AG04449 (cell line): ENCODE results near the gene KDELR1.
A peak's percentile ranks its signal among the peaks of the same experiment; 100 is the strongest.

Experiments used
- CTCF ChIA-PET: fragments of 350-600 bp; formaldehyde crosslinking; extraction: SDS; loops from one replicate; lab custom pipeline; 2021; ENCODE audit warnings: antibody characterized with exemption; lab: Yijun Ruan, JAX
- POLR2A ChIA-PET: fragments of 400-600, 350-600 bp; formaldehyde crosslinking; extraction: SDS; loops from one replicate; lab custom pipeline; 2020; ENCODE audit warnings: antibody characterized with exemption, inconsistent platforms; lab: Yijun Ruan, JAX
- DNase-seq: peaks from one replicate; pipeline ENCODE4 v3.0.0-alpha.2; 2010; ENCODE audit warnings: low read depth, low spot score
- H3K4me3 ChIP-seq: 2 replicates; pipeline ENCODE4 v1.5.1; 2011; ENCODE audit warnings: low read depth, mild to moderate bottlenecking, control low read depth, low read length
- CTCF ChIP-seq: IDR thresholded peaks from one replicate; pipeline ENCODE4 v1.5.1; 2011; ENCODE audit warnings: mild to moderate bottlenecking, moderate library complexity, low read length, control low read depth, inconsistent platforms; ENCODE audit not compliant: insufficient read depth; ENCODE audit errors: missing control alignments

The KDELR1 gene

GRCh38 chr19:48371367-48371766, 20.0 kb downstream of the KDELR1 start:
- no peak for TF ChIP-seq CTCF
- CTCF ChIA-PET, result interaction anchor here (0.7 to 1.8 kb wide), 5 partner anchors 10 to 119 kb away, joined by 3 to 10 read pairs (median 4); partner anchors contain the start of gene KDELR1
- POLR2A ChIA-PET, result no interaction called here
- no peak for DNase-seq
- no peak overlapping the region for H3K4me3 ChIP-seq

GRCh38 chr19:48370955-48371354, 20.4 kb downstream of the KDELR1 start:
- H3K4me3 ChIP-seq, result no peak overlapping the region
- ChIA-PET POLR2A (no interaction called here), CTCF (interaction anchor here (0.9 to 1.8 kb wide), 4 partner anchors 10 to 53 kb away, joined by 3 to 10 read pairs (median 4); partner anchors contain the start of gene KDELR1)
- no peak for DNase-seq
- TF ChIP-seq CTCF, result no peak

- CTCF ChIA-PET, result interaction anchor here (0.9 to 1.6 kb wide), 2 partner anchors 22 kb away, joined by 3 to 6 read pairs; partner anchors contain the start of gene KDELR1
- TF ChIP-seq CTCF, result no peak
- POLR2A ChIA-PET, result no interaction called here
- DNase-seq, result no peak
- H3K4me3 ChIP-seq, result no peak overlapping the region
Measured at GRCh38 chr19:48368936-48369335, 22.4 kb downstream of the KDELR1 start.

- DNase-seq, result no peak
- TF ChIP-seq CTCF, result no peak
- no peak overlapping the region for H3K4me3 ChIP-seq
- ChIA-PET CTCF (interaction anchor here (1.6 kb wide), 1 partner anchor 23 kb away, joined by 6 read pairs; the partner anchor contains the start of gene KDELR1), POLR2A (no interaction called here)
Measured at GRCh38 chr19:48367855-48368254, 23.5 kb downstream of the KDELR1 start.

GRCh38 chr19:48365602-48366001, 25.7 kb downstream of the KDELR1 start:
- H3K4me3 ChIP-seq, result no peak overlapping the region
- CTCF ChIA-PET, result interaction anchor here (3.7 kb wide), 1 partner anchor 26 kb away, joined by 19 read pairs; the partner anchor contains the start of gene KDELR1
- POLR2A ChIA-PET, result no interaction called here
- DNase-seq, result no peak
- no peak for TF ChIP-seq CTCF

- no peak for DNase-seq
- ChIA-PET CTCF (interaction anchor here (0.9 to 3.7 kb wide), 5 partner anchors 10 to 27 kb away, joined by 3 to 19 read pairs (median 4); partner anchors contain the start of gene KDELR1), POLR2A (interaction anchor here (0.9 to 1.3 kb wide), 3 partner anchors 8 to 26 kb away, joined by 5 to 15 read pairs (median 7); partner anchors contain the start of gene KDELR1)
- peak overlapping the region; percentile 48 for H3K4me3 ChIP-seq
- no peak for TF ChIP-seq CTCF
Measured at GRCh38 chr19:48364598-48365348, 26.6 kb downstream of the KDELR1 start.
